PC-3 (cell line): Measurements from ENCODE around the gene ETV5.

Source experiments
- CTCF ChIP-seq: fragments of 300-600 bp; sonication (generic); conservative IDR thresholded peaks from 2 replicates; pipeline ENCODE4 v1.5.1; 2017; ENCODE audit warnings: antibody characterized with exemption, low read depth, mild to moderate bottlenecking, low read length
- EZH2 ChIP-seq: fragments of 300-600 bp; sonication (generic); IDR thresholded peaks from one replicate; pipeline ENCODE4 v1.6.1; 2017; ENCODE audit warnings: antibody characterized with exemption, mild to moderate bottlenecking, low read length; ENCODE audit not compliant: unreplicated experiment
- EZH2phosphoT487 ChIP-seq: fragments of 300-600 bp; sonication (generic); IDR thresholded peaks from 2 replicates; pipeline ENCODE4 v1.6.1; 2018; ENCODE audit warnings: mild to moderate bottlenecking, antibody characterized with exemption, low read length, borderline replicate concordance

GRCh38 chr3:186132487-186132886 is 23.6 kb upstream of the ETV5 start:
- TF ChIP-seq EZH2phosphoT487, result no peak
- no peak for TF ChIP-seq CTCF
- no peak for TF ChIP-seq EZH2
